ENCODE measurements around the gene ZNF211.
A peak's percentile ranks its signal among the peaks of the same experiment; 100 is the strongest.

The ZNF211 gene

DNA sequence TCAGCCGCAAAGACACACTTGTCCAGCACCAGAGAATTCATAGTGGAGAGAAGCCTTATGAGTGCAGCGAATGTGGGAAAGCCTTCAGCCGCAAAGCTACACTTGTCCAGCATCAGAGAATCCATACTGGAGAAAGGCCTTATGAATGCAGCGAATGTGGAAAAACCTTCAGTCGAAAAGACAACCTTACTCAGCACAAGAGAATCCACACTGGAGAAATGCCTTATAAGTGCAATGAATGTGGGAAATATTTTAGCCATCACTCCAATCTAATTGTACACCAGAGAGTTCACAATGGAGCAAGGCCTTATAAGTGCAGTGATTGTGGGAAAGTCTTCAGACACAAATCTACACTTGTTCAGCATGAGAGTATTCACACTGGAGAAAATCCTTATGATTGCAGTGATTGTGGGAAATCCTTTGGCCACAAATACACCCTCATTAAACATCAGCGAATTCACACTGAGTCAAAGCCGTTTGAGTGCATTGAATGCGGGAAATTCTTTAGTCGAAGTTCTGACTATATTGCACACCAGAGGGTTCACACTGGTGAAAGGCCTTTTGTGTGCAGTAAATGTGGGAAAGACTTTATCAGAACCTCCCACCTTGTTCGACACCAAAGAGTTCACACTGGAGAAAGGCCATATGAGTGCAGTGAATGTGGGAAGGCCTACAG is 12.2 kb upstream of the ZNF211 start:
- H3K27ac ChIP-seq (ENCODE audit: low read depth, low read length, poor library complexity, severe bottlenecking) = no peak overlapping the region
- peaks cover 82% of the 10 kb centered on the region for H3K9me3 ChIP-seq (ENCODE audit: low read length)
- H3K9ac ChIP-seq (ENCODE audit: low read length) = no peak overlapping the region
- no peak overlapping the region for H2AFZ ChIP-seq (ENCODE audit: low read length)
- H3F3A ChIP-seq (ENCODE audit: insufficient read depth, low read length) = no peaks in the 10 kb centered on the region
- no peak overlapping the region for H3K4me3 ChIP-seq (ENCODE audit: low read depth, low read length, poor library complexity, severe bottlenecking)
- no peaks in the 10 kb centered on the region for H3K27me3 ChIP-seq (ENCODE audit: insufficient read depth, low read length)
- no peaks in the 10 kb centered on the region for H4K20me1 ChIP-seq (ENCODE audit: insufficient read depth, low read length)
- 0 out of 2 replicates have a peak, but pooled peaks cover 10% of the 10 kb centered on the region for H3K79me2 ChIP-seq (ENCODE audit: insufficient read depth, low read length)
- no peaks in the 10 kb centered on the region for H3K4me1 ChIP-seq (ENCODE audit: insufficient read depth, low read length, severe bottlenecking)
- H3K9me2 ChIP-seq (ENCODE audit: low read depth, low read length) = no peaks in the 10 kb centered on the region
- TF ChIP-seq, protein P1, sequence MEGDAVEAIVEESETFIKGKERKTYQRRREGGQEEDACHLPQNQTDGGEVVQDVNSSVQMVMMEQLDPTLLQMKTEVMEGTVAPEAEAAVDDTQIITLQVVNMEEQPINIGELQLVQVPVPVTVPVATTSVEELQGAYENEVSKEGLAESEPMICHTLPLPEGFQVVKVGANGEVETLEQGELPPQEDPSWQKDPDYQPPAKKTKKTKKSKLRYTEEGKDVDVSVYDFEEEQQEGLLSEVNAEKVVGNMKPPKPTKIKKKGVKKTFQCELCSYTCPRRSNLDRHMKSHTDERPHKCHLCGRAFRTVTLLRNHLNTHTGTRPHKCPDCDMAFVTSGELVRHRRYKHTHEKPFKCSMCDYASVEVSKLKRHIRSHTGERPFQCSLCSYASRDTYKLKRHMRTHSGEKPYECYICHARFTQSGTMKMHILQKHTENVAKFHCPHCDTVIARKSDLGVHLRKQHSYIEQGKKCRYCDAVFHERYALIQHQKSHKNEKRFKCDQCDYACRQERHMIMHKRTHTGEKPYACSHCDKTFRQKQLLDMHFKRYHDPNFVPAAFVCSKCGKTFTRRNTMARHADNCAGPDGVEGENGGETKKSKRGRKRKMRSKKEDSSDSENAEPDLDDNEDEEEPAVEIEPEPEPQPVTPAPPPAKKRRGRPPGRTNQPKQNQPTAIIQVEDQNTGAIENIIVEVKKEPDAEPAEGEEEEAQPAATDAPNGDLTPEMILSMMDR (IDR thresholded peaks at IDR 0.05; ENCODE audit: low read length) = no peak
- no peak for TF ChIP-seq EZH2 (IDR thresholded peaks at IDR 0.05; ENCODE audit: borderline replicate concordance, low read length)
- H3K36me3 ChIP-seq (ENCODE audit: insufficient read depth, low read length) = peaks cover 90% of the 10 kb centered on the region
- no peak overlapping the region for H3K4me2 ChIP-seq (ENCODE audit: low read length)

DNA sequence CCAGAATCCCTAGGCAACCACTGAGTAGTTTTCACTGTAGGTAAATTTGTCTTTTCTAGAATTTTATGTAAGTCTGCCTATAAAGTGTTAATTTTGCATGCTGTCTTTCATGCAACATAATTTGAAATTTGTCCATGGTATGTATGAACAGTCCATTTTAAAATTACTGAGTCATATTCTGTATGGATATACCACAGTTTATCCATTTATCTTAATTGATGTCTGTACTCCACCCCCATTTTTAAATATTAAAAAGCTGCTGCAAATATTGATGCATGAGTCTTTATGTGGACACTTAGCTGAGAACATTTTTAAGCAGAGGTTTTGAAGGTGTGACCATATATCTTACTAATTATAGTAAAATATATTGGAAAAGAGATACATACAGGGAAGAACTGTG is 9.9 kb upstream of the ZNF211 start:
- Histone ChIP-seq H3K27me3 (ENCODE audit: insufficient read depth, low read length) (no peaks in the 10 kb centered on the region), H3K4me3 (ENCODE audit: low read depth, low read length, poor library complexity, severe bottlenecking) (no peak overlapping the region), H3K4me2 (ENCODE audit: low read length) (no peak overlapping the region), H3K9me2 (ENCODE audit: low read depth, low read length) (no peaks in the 10 kb centered on the region), H4K20me1 (ENCODE audit: insufficient read depth, low read length) (no peaks in the 10 kb centered on the region), H3K27ac (ENCODE audit: low read depth, low read length, poor library complexity, severe bottlenecking) (no peak overlapping the region), H3K79me2 (ENCODE audit: insufficient read depth, low read length) (no peaks in the 10 kb centered on the region), H3F3A (ENCODE audit: insufficient read depth, low read length) (0 out of 2 replicates have a peak, but pooled peaks cover 3% of the 10 kb centered on the region), H3K9me3 (ENCODE audit: low read length) (peaks cover 64% of the 10 kb centered on the region), H2AFZ (ENCODE audit: low read length) (no peak overlapping the region), H3K4me1 (ENCODE audit: insufficient read depth, low read length, severe bottlenecking) (no peaks in the 10 kb centered on the region), H3K9ac (ENCODE audit: low read length) (no peak overlapping the region), H3K36me3 (ENCODE audit: insufficient read depth, low read length) (peaks cover 67% of the 10 kb centered on the region)
- TF ChIP-seq EZH2 (IDR thresholded peaks at IDR 0.05; ENCODE audit: borderline replicate concordance, low read length) = no peak
- TF ChIP-seq, protein P1 (IDR thresholded peaks at IDR 0.05; ENCODE audit: low read length) = no peak

DNA sequence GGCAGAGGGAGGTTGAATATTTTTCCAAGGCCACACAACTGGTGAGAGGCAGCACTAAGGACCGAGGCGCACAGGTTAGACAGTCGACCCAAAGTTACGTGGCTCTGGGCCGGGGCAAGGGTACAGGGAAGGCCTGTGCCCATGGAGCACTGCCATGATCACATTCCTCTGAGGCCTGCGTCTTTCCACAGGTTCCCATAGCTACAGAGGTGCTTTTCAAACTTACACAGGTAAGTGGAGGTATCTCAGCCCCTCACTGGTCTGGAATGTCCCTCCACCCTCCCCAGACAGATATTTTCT is 814 bp downstream of the ZNF211 start:
- Histone ChIP-seq H3K4me3 (ENCODE audit: low read depth, low read length, poor library complexity, severe bottlenecking) (peak overlapping the region; percentile 100), H3K9ac (ENCODE audit: low read length) (peak overlapping the region; percentile 95), H3K9me3 (ENCODE audit: low read length) (peaks cover 12% of the 10 kb centered on the region), H3F3A (ENCODE audit: insufficient read depth, low read length) (no peaks in the 10 kb centered on the region), H3K79me2 (ENCODE audit: insufficient read depth, low read length) (0 out of 2 replicates have a peak, but pooled peaks cover 5% of the 10 kb centered on the region), H3K36me3 (ENCODE audit: insufficient read depth, low read length) (peaks cover 43% of the 10 kb centered on the region), H3K4me2 (ENCODE audit: low read length) (peak overlapping the region; percentile 98), H4K20me1 (ENCODE audit: insufficient read depth, low read length) (no peaks in the 10 kb centered on the region), H3K27ac (ENCODE audit: low read depth, low read length, poor library complexity, severe bottlenecking) (no peak overlapping the region), H2AFZ (ENCODE audit: low read length) (no peak overlapping the region), H3K27me3 (ENCODE audit: insufficient read depth, low read length) (no peaks in the 10 kb centered on the region), H3K4me1 (ENCODE audit: insufficient read depth, low read length, severe bottlenecking) (peaks cover 12% of the 10 kb centered on the region), H3K9me2 (ENCODE audit: low read depth, low read length) (no peaks in the 10 kb centered on the region)
- TF ChIP-seq, protein P1 (IDR thresholded peaks at IDR 0.05; ENCODE audit: low read length) = no peak
- no peak for TF ChIP-seq EZH2 (IDR thresholded peaks at IDR 0.05; ENCODE audit: borderline replicate concordance, low read length)
